Left ventricle myocardium superior (tissue), 1 donor: ENCODE measurements around the gene FTO. TPM values are rescaled to one million over a fixed set of nuclear protein-coding genes. Genes with fewer than 3 reads are reported as not detected.

ENCODE experiments used
- ATAC-seq: fragments of 200-7000 bp; cut with Tn5 transposase; one replicate; pipeline ENCODE4 v1.9.1; 2020; ENCODE audit warnings: mild to moderate bottlenecking, moderate library complexity
- DNase-seq: peaks from one replicate; pipeline ENCODE4 v3.0.0-alpha.2; 2020
- intact Hi-C: fragments of 100-400 bp; cut with micrococcal nuclease; formaldehyde crosslinking; loops from one replicate; pipeline ENCODE4 v1.11.0; 2022
- total RNA-seq: library from RNA; stranded (reverse); fragmentation: NEBNext Ultra II Directional; extraction: Animal tissue kit (Norgen Biotek cat#: 25700); gene quantifications from one replicate; pipeline ENCODE4 v1.2.1, GENCODE V29; 2021
- donor health status: DM: no; HTN: yes; CAD: no; lungs with severe emphysema.

The FTO gene
- total RNA-seq, 1 donor from 2014 or later = 71.8 TPM

- ATAC-seq (no peak), DNase-seq (no peak)
- intact Hi-C loops = no loop called here
Observed at GRCh38 chr16:54051821-54052220, 347.9 kb downstream of the FTO start.

DNA sequence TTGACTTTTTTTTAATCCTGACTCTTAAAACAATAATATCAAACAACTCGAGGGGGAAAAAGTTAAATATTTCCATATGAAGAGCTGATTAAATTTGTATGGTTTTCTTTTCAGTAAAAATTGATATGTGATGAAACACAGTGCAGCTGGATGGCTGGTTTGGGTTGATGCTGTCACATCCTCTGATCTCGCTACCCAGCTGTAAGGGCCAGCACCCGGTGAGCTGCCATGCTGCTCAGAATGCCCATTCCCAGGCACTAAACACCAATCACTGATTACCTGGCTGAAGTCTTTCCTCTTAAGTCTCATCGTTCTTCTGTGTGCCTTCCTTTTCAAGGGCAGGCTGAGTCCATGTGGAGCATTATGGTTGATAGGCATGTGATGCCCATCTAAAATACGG lies 348.3 kb downstream of the FTO start:
- intact Hi-C loops = no loop called here
- DNase-seq (no peak), ATAC-seq (no peak)

GRCh38 chr16:54053891-54054820 lies 350.2 kb downstream of the FTO start:
- DNase-seq (no peak), ATAC-seq (no peak)
- intact Hi-C loops = no loop called here

GRCh38 chr16:54055191-54055590 lies 351.2 kb downstream of the FTO start:
- no peak for DNase-seq
- ATAC-seq = no peak
- intact Hi-C loops = no loop called here

DNA sequence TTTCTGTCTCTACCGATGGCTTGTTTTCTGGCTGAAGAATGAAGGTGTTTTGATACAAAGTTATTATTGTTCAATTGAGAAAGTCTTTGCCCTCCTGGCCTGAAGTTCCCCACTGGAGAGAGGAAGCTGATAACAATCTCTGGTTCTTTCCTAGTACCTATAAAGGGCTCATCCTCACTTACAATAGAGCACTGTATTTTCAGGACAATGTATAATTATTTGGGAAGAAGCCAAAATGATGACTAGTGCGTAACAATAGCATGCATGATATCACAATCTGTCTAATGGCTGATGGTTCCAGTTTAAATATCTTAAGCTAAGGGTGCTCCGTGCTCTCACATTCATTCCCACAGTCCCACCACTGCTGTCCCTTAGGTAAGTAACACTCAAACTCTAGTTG lies 351.9 kb downstream of the FTO start:
- DNase-seq (no peak), ATAC-seq (peak; percentile 54)
- intact Hi-C loops = no loop called here

DNA sequence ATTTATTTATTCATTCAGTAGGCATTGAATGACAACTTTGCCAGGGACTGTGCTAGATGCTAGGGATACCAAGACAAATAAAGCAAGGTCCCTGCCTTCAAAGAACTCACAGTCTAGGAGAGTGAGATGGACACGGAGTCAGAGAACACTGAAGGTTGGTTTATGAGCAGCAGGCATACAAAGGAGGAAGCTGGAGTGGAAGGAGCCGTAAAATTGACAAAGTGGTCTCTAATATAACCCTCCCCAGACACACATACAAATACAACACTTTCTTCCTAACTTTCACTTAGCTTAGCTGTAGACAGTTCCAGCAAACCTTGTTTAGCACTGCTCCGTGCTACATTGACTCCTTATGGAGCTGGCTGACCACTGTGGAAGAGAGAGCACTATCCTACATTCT lies 353.0 kb downstream of the FTO start:
- no peak for DNase-seq
- ATAC-seq = no peak
- intact Hi-C loops = no loop called here

DNA sequence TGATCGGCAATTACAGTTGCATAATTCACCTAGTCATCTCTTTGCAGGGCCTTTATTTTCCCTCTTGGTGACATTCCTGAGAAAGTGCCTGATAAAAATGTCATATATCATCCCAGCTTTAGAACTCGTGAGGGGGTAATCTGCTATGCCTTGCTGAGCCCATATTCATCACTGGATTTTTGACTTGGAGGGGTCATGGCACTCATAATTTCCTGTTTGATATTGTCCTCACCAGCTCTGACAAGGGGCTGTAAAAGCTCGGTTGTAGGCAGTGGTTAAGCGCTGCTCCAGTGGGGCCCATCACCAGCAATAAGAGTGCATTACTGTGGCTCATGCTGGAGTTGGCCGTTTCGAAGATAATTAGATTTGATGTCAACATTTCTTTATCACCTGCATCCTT lies 355.4 kb downstream of the FTO start:
- intact Hi-C loops = no loop called here
- ATAC-seq (no peak), DNase-seq (no peak)

GRCh38 chr16:54060599-54061421 lies 356.9 kb downstream of the FTO start:
- peak; percentile 18 for ATAC-seq
- DNase-seq = no peak
- intact Hi-C loops = no loop called here

DNA sequence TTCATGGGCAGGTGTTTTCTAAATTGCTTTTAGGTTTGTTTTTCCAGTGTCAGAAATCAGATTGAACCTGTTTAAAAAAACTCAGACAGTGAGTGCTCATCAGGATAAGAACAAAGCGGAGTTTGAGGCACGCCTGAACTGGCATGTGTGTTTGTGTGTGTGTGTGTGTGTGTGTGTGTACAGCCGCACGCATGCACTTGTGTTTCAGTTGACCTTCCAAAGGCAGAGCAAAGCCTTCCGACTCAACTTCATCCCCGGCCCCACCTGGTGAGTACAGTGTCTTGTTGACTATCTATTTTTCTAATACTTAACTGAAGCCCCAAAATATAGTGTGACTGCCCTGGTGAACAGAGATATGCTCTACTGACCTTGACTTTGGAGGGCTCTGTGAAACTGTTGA lies 357.5 kb downstream of the FTO start:
- intact Hi-C loops = no loop called here
- DNase-seq = no peak
- no peak for ATAC-seq

- intact Hi-C loops = no loop called here
- DNase-seq (no peak), ATAC-seq (peak; percentile 20)
Observed at GRCh38 chr16:54062361-54063278, 358.7 kb downstream of the FTO start.

DNA sequence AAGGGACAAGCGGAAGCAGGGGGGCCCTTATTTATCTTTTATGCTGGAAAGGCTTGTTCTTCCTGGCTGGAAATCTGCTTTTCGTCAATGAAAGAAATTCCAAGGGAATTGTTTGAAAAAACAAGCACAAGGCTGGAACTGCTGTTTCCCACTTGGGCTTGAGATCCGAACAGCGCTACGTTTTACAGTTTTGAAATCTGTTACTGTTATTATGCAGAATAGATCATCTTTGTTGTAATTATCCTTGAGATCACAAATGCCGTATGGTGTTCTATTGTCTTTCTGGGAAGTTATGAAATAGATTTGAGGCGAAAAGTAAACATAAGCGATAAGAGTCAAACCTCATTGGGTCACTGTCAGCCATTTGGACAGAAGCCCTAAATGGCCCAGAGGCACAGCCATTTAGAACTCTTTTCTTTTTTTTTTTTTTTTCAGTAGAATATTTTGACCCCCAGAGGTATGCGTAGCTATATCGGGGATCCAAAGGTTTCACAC lies 359.4 kb downstream of the FTO start:
- intact Hi-C loops = no loop called here
- ATAC-seq = no peak
- DNase-seq = no peak

GRCh38 chr16:54066451-54067105 lies 362.6 kb downstream of the FTO start:
- intact Hi-C loops = no loop called here
- ATAC-seq = peak; percentile 91
- DNase-seq = no peak

DNA sequence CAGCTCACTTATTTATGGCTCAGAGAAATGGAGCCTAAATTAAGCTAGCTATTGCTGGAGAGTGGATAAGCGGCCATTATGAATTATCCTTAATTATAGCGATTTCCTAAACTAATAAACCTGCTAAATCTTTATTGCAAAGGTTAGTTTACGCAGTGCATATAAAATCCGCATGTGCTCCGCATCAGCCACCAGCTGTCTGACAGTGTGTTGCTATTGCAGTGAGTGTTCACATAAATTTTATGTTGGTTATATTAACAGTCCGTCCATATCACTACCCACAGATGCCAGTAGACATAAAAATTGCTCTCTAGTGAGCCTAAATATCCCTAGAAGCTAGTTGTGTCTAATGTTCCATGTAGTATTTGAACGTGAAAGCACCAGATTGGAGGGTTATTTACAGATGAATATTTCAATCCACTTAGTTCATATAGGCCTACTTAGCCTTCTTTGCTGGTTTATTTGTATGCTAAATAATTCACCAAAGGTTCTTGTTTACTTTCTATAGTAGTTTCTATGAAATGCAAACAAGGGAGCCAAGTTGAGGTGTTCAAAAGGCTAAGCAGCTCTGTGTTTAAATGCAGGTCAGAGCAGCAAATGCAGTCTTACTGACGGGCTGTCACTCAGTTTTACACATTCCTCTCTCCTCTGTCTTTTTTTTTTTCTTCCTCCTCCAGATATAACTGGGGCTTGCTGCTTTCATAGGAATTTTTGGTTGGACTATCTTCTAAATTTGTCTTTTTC lies 363.5 kb downstream of the FTO start:
- DNase-seq = no peak
- no peak for ATAC-seq
- intact Hi-C loops = no loop called here

- DNase-seq (no peak), ATAC-seq (no peak)
- intact Hi-C loops = no loop called here
Observed at GRCh38 chr16:54068212-54068611, 364.3 kb downstream of the FTO start.

DNA sequence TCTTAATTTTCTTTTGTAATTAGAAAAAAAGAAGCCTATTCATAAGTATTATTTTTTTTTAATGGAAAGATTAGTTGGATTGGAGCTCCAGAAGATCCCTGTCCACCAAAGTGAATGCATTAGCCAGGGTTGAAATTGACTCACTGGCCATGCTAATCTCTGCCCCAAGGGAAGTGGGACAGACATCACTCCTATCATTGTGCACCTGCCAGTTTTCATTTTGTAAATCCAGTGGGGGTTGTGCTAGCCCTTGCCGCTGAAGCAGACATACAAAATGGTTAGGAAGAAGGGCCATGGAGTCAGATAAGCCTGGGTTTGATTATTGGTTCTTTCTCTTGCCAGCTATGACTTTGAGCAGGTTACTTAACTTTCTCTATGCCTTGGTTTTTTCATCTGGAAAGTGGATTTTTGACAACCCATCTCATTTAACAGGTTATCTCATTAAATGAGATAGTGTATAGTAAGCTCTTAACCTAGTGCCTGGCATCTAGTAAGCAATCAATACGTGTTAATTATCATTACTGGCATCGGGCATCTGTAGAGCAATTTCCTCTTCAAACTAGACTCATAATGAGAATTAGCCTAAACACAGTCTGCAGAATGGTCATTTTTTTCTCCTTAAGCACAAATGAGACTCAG lies 365.8 kb downstream of the FTO start:
- ATAC-seq = no peak
- no peak for DNase-seq
- intact Hi-C loops = no loop called here

DNA sequence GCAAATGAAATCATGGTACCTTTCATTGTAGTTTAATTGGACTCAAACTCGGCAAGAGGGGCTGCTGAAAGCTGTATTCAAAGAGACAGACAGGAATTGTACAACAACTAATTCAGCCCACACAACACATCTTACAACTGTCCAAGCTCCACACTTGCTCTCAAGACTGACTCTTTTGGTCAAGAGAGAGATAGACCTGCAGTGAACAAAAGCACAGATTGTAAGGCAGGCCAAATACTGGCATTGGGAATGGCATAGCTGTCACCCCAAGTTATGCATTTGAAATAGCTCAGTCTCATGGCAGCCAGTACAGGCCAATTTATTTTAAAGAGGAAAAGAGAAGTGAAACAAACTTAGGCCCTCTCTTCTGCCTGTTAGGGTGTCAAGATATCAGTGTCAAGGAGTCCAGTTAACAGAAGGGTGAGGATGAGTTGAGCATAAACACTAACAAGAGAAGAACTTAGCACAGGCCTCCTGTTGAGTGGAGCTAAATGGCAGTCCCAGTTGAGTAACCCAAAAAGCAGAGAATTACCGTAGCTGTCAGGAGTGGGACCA lies 366.9 kb downstream of the FTO start:
- ATAC-seq (no peak), DNase-seq (no peak)
- intact Hi-C loops = no loop called here

DNA sequence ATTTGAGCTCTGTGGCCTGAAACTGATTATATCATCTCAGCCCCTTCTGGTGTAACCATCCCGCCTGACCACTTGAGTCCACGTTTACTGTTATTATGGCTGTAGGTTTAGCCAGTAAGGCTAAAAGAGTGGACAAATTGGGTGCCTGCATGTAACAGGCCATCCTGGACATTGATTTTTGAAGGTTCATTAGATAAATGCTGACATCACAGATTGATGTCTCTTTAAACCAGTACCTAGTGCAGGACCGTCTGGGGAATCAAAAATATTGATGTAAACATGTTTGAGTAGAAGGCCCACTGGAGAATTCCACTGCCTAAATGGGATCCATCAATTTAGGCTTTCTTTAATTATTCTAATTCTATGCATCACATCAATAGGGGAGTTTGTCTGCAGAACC lies 367.6 kb downstream of the FTO start:
- intact Hi-C loops = no loop called here
- DNase-seq (no peak), ATAC-seq (no peak)
